ENCODE results near the gene ARHGAP8.

DNA sequence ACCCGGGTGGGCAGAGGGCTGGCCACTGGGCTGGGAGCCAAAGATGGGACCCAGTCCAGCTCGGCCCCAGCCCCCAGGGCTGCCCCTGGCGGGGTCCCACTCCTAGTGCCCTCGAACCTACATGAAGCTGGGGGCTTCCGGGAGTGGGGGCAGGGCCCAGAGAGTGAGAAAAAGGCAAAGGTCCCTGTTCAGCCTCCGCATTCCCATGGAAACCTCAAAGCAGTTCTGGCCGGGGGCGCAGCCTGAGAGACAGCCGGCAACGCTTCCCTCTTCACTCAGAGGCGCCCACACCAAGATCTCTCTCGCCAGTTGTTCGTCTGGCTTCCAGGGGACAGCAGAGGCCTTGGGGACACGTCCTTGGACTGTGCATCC lies 22.4 kb upstream of the ARHGAP8 start:
- TF ChIP-seq, protein P1, sequence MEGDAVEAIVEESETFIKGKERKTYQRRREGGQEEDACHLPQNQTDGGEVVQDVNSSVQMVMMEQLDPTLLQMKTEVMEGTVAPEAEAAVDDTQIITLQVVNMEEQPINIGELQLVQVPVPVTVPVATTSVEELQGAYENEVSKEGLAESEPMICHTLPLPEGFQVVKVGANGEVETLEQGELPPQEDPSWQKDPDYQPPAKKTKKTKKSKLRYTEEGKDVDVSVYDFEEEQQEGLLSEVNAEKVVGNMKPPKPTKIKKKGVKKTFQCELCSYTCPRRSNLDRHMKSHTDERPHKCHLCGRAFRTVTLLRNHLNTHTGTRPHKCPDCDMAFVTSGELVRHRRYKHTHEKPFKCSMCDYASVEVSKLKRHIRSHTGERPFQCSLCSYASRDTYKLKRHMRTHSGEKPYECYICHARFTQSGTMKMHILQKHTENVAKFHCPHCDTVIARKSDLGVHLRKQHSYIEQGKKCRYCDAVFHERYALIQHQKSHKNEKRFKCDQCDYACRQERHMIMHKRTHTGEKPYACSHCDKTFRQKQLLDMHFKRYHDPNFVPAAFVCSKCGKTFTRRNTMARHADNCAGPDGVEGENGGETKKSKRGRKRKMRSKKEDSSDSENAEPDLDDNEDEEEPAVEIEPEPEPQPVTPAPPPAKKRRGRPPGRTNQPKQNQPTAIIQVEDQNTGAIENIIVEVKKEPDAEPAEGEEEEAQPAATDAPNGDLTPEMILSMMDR (conservative IDR thresholded peaks at IDR 0.05; ENCODE audit: low read length): no peak
- TF ChIP-seq EZH2phosphoT487 (IDR thresholded peaks at IDR 0.05; ENCODE audit: borderline replicate concordance): no peak

All from Loucy (cell line).